SH-SY5Y (cell line): Measurements from ENCODE around the gene CD52.

Experiments used
- GATA2 ChIP-seq: IDR thresholded peaks from 2 replicates; pipeline ENCODE4 v1.6.1; 2011; ENCODE audit warnings: mild to moderate bottlenecking, low read depth, low read length
- GATA3 ChIP-seq: IDR thresholded peaks from 2 replicates; pipeline ENCODE4 v1.6.1; 2011; ENCODE audit warnings: low read depth, mild to moderate bottlenecking, low read length, moderate library complexity

CD52 gene

GRCh38 chr1:26302733-26303405 lies 14.9 kb upstream of the CD52 start:
- no peak for TF ChIP-seq GATA2
- no peak for TF ChIP-seq GATA3

GRCh38 chr1:26305667-26306289 lies 12.0 kb upstream of the CD52 start:
- TF ChIP-seq GATA3 (no peak), GATA2 (no peak)

GRCh38 chr1:26306290-26307229 lies 11.2 kb upstream of the CD52 start, which contains the start of gene UBXN11:
UBXN11 (minus strand) TSS chr1:26306636; CDS start chr1:26302883, 3,753 bp downstream.
- TF ChIP-seq GATA2 (no peak), GATA3 (no peak)

- no peak for TF ChIP-seq GATA3
- no peak for TF ChIP-seq GATA2
Measured at GRCh38 chr1:26307363-26307781, 10.4 kb upstream of the CD52 start.

- TF ChIP-seq GATA2 (no peak), GATA3 (no peak)
Measured at GRCh38 chr1:26314501-26314900, 3.3 kb upstream of the CD52 start.

GRCh38 chr1:26315874-26316850 lies 1.6 kb upstream of the CD52 start:
- TF ChIP-seq GATA2 (no peak), GATA3 (no peak)

- no peak for TF ChIP-seq GATA3
- TF ChIP-seq GATA2, result no peak
Measured at GRCh38 chr1:26317146-26317545, 612 bp upstream of the CD52 start.

GRCh38 chr1:26318338-26319064 lies 743 bp downstream of the CD52 start:
- TF ChIP-seq GATA3, result no peak
- no peak for TF ChIP-seq GATA2

- TF ChIP-seq GATA3, result no peak
- TF ChIP-seq GATA2, result no peak
Measured at GRCh38 chr1:26320896-26321295, 3.1 kb downstream of the CD52 start.

GRCh38 chr1:26321315-26322041 lies 3.7 kb downstream of the CD52 start:
- TF ChIP-seq GATA3, result no peak
- TF ChIP-seq GATA2, result no peak

- no peak for TF ChIP-seq GATA2
- no peak for TF ChIP-seq GATA3
Measured at GRCh38 chr1:26322042-26322331, 4.2 kb downstream of the CD52 start.

GRCh38 chr1:26323382-26323781 lies 5.6 kb downstream of the CD52 start:
- no peak for TF ChIP-seq GATA3

- no peak for TF ChIP-seq GATA2
- no peak for TF ChIP-seq GATA3
Measured at GRCh38 chr1:26324550-26324949, 6.8 kb downstream of the CD52 start.

- no peak for TF ChIP-seq GATA3
- TF ChIP-seq GATA2, result no peak
Measured at GRCh38 chr1:26327956-26328362, 10.2 kb downstream of the CD52 start.
